ENCODE data around the gene GSTT2. TPM values are rescaled to one million over a fixed set of nuclear protein-coding genes. Genes with fewer than 3 reads are reported as not detected.
A peak's percentile ranks its signal among the peaks of the same experiment; 100 is the strongest.
"Not testable (repeated sequence)": the region's sequence is repeated elsewhere in the genome, so short reads cannot be mapped to it uniquely, and the experiment has no call there.

The GSTT2 gene
- total and polyA plus RNA-seq, 7 donors, result 0.12 to 0.89 (median 0.29) TPM; not detected in 3

GRCh38 chr22:23954193-23954990 is 25.5 kb upstream of the GSTT2 start:
- H3K4me3 ChIP-seq; H3K36me3 ChIP-seq (ENCODE audit: insufficient read depth in 1 of 2, low read depth in 1 of 2); H3K27ac ChIP-seq; ATAC-seq; H3K27me3 ChIP-seq (ENCODE audit: insufficient read depth in 3 of 3, low read length in 2 of 3); intact Hi-C loops (cut with DNase I); DNase-seq; H3K4me1 ChIP-seq; H3K9me3 ChIP-seq: not testable (repeated sequence)
- 69 to 90% (median 83%) methylated on average over 8 of the region's 8 CpGs for WGBS, 3 donors

GRCh38 chr22:23954991-23955305 is 25.0 kb upstream of the GSTT2 start:
- intact Hi-C loops (cut with DNase I), result loop anchor here in 1 of 2 donors (5.0 kb wide), 2 partner anchors 93 to 413 kb away; no protein-coding TSS in a partner anchor
- not testable (repeated sequence) for ATAC-seq; H3K27me3 ChIP-seq (ENCODE audit: insufficient read depth in 3 of 3, low read length in 2 of 3); H3K27ac ChIP-seq; H3K9me3 ChIP-seq; H3K4me1 ChIP-seq; H3K4me3 ChIP-seq; H3K36me3 ChIP-seq (ENCODE audit: insufficient read depth in 1 of 2, low read depth in 1 of 2); DNase-seq
- 77 to 89% (median 84%) methylated on average over 3 to 6 of the region's 6 CpGs for WGBS, 3 donors

GRCh38 chr22:23955886-23956285 is 24.0 kb upstream of the GSTT2 start:
- H3K4me3 ChIP-seq; H3K9me3 ChIP-seq; H3K4me1 ChIP-seq; ATAC-seq; H3K36me3 ChIP-seq (ENCODE audit: insufficient read depth in 1 of 2, low read depth in 1 of 2); H3K27ac ChIP-seq; DNase-seq; H3K27me3 ChIP-seq (ENCODE audit: insufficient read depth in 3 of 3, low read length in 2 of 3): not testable (repeated sequence)
- intact Hi-C loops (cut with DNase I), result loop anchor here in 1 of 2 donors (5.0 kb wide), 2 partner anchors 94 to 414 kb away; no protein-coding TSS in a partner anchor
- 69 to 77% (median 75%) methylated on average over 6 of the region's 8 CpGs for WGBS, 3 donors

- H3K27me3 ChIP-seq (ENCODE audit: insufficient read depth in 3 of 3, low read length in 2 of 3); H3K36me3 ChIP-seq (ENCODE audit: insufficient read depth in 1 of 2, low read depth in 1 of 2); H3K27ac ChIP-seq; H3K9me3 ChIP-seq; H3K4me3 ChIP-seq; H3K4me1 ChIP-seq: not testable (repeated sequence)
- 19 to 28% (median 20%) methylated on average over 12 of the region's 12 CpGs for WGBS, 3 donors
- intact Hi-C loops (cut with DNase I), result loop anchor here in 1 of 2 donors (5.0 kb wide), 2 partner anchors 94 to 414 kb away; no protein-coding TSS in a partner anchor
- TF ChIP-seq CTCF (IDR thresholded peaks at IDR 0.05), result peak; percentile 88
- ATAC-seq, result peak; percentile 70 to 81 (median 77)
- DNase-seq, result peak; percentile 66 to 77
These were observed 23.5 kb upstream of the GSTT2 start for GRCh38 chr22:23956301-23956900.

GRCh38 chr22:23961084-23961771 is 18.7 kb upstream of the GSTT2 start, which contains the start of gene GSTT2B:
TSS of gene GSTT2B (minus strand) at chr22:23961195. CDS start at chr22:23961131, 64 bp downstream.
- H3K27me3 ChIP-seq (ENCODE audit: insufficient read depth in 3 of 3, low read length in 2 of 3); DNase-seq; H3K9me3 ChIP-seq; H3K4me1 ChIP-seq; intact Hi-C loops (cut with DNase I); H3K4me3 ChIP-seq; H3K36me3 ChIP-seq (ENCODE audit: insufficient read depth in 1 of 2, low read depth in 1 of 2); H3K27ac ChIP-seq: not testable (repeated sequence)
- peak; percentile 72 to 91 (median 81) for ATAC-seq
- WGBS, 3 donors, result no CpG with 5 or more reads among the region's 43 CpGs

GRCh38 chr22:23966094-23966493 is 13.8 kb upstream of the GSTT2 start:
- H3K4me1 ChIP-seq; H3K4me3 ChIP-seq; DNase-seq; H3K27ac ChIP-seq; H3K27me3 ChIP-seq (ENCODE audit: insufficient read depth in 3 of 3, low read length in 2 of 3); H3K9me3 ChIP-seq; intact Hi-C loops (cut with DNase I): not testable (repeated sequence)
- H3K36me3 ChIP-seq (ENCODE audit: insufficient read depth in 1 of 2, low read depth in 1 of 2), result peaks cover 0 to 22% of the 10 kb centered on the region in 2 donors
- peak; percentile 43 to 56 (median 46) for ATAC-seq
- no CpG with 5 or more reads among the region's 18 CpGs for WGBS, 3 donors

- H3K27ac ChIP-seq; H3K4me3 ChIP-seq; H3K9me3 ChIP-seq; H3K4me1 ChIP-seq; H3K27me3 ChIP-seq (ENCODE audit: insufficient read depth in 3 of 3, low read length in 2 of 3); intact Hi-C loops (cut with DNase I); DNase-seq: not testable (repeated sequence)
- H3K36me3 ChIP-seq (ENCODE audit: insufficient read depth in 1 of 2, low read depth in 1 of 2), result peaks cover 0 to 26% of the 10 kb centered on the region in 2 donors
- peak; percentile 96 to 98 (median 98) for ATAC-seq
- WGBS, 3 donors, result no CpG with 5 or more reads among the region's 30 CpGs
These were observed 13.4 kb upstream of the GSTT2 start, which contains the start of gene DDTL for GRCh38 chr22:23966568-23966967. TSS of gene DDTL (plus strand) at chr22:23966888. CDS start at chr22:23966915, 27 bp downstream.

Measured in psoas muscle (tissue), 8 donors.